Endothelial cell of umbilical vein (primary cell): ENCODE data around the gene DSE. TPM values are rescaled to one million over a fixed set of nuclear protein-coding genes. Genes with fewer than 3 reads are reported as not detected.

Source experiments
- BruUV-seq: library from RNA; stranded (reverse); fragments of 400-500 nt; replicated peaks from 2 replicates; lab custom pipeline; 2021; lab: Mats Ljungman, UMichigan
- CTCF ChIA-PET: fragments of 300-600, 350-600 bp; sonication (Branson Sonifier 250); formaldehyde crosslinking; loops from one replicate; lab custom pipeline; 2021; ENCODE audit warnings: antibody characterized with exemption, inconsistent platforms; lab: Charles Lee
- POLR2A ChIA-PET: fragments of 300-600, 350-600 bp; sonication (Branson Sonifier 250); formaldehyde crosslinking; loops from one replicate; lab custom pipeline; 2021; ENCODE audit warnings: antibody characterized with exemption, inconsistent platforms; lab: Charles Lee
- DNase-seq: peaks from one replicate; pipeline ENCODE4 v3.0.0-alpha.2; 2011; ENCODE audit warnings: low read depth, low spot score
- FAIRE-seq: peaks from 2 replicates; lab custom pipeline; 2011; peaks lifted over from hg19 to GRCh38; lab: Jason Lieb, UNC
- H2AFZ ChIP-seq: 2 replicates; pipeline ENCODE4 v1.6.0; 2012; ENCODE audit warnings: low read depth, low read length, control low read depth, inconsistent platforms
- H3K27ac ChIP-seq: 2 replicates; pipeline ENCODE4 v1.5.1; 2011; ENCODE audit warnings: low read depth, mild to moderate bottlenecking, control low read depth, low read length, moderate library complexity; ENCODE audit not compliant: insufficient read depth
- H3K27me3 ChIP-seq, 2 experiments: 2 replicates each; pipeline versions ENCODE4 v1.6.0 to v1.6.1; 2011; ENCODE audit warnings: low read length in 2 of 2, mixed read lengths in 1 of 2; ENCODE audit not compliant: control insufficient read depth in 2 of 2, insufficient read depth in 2 of 2
- H3K36me3 ChIP-seq, 2 experiments: 2 replicates in 1 of 2; 3 replicates in 1 of 2; pipeline ENCODE4 v1.5.1; 2011; ENCODE audit warnings: low read length in 2 of 2, mild to moderate bottlenecking in 1 of 2, moderate library complexity in 1 of 2; ENCODE audit not compliant: control insufficient read depth in 2 of 2, insufficient read depth in 2 of 2; ENCODE audit errors: extremely low read depth in 1 of 2
- H3K4me1 ChIP-seq: 3 replicates; pipeline ENCODE4 v1.5.1; 2011; ENCODE audit warnings: mild to moderate bottlenecking, low read length; ENCODE audit not compliant: control insufficient read depth, insufficient read depth; ENCODE audit errors: extremely low read depth
- H3K4me2 ChIP-seq: 2 replicates; pipeline ENCODE4 v1.6.1; 2011; ENCODE audit warnings: low read length, control low read depth, mixed read lengths; ENCODE audit not compliant: insufficient read depth
- H3K4me3 ChIP-seq, 3 experiments: fragments of 200-600 bp in 1 of 3; sonication (generic), shearing (Covaris generic) in 1 of 3; replicated peaks in 1 of 3; 2 replicates each; pipeline ENCODE4 v1.5.1; 2011 to 2016; ENCODE audit warnings: control low read depth in 3 of 3, low read length in 3 of 3, mild to moderate bottlenecking in 2 of 3, inconsistent platforms in 1 of 3, low read depth in 1 of 3, moderate library complexity in 1 of 3; ENCODE audit not compliant: insufficient read depth in 1 of 3
- H3K79me2 ChIP-seq: 2 replicates; pipeline ENCODE4 v1.6.0; 2012; ENCODE audit warnings: low read length, inconsistent platforms; ENCODE audit not compliant: control insufficient read depth, insufficient read depth
- H3K9ac ChIP-seq: replicated peaks from 2 replicates; pipeline ENCODE3; 2011; ENCODE audit warnings: low read length, control low read depth; ENCODE audit not compliant: insufficient read depth; ENCODE audit errors: extremely low read depth
- H3K9me1 ChIP-seq: replicated peaks from 3 replicates; pipeline ENCODE4 v1.6.0; 2011; ENCODE audit warnings: mild to moderate bottlenecking, low read length; ENCODE audit not compliant: control insufficient read depth, insufficient read depth; ENCODE audit errors: extremely low read depth
- H3K9me3 ChIP-seq: replicated peaks from 2 replicates; pipeline ENCODE4 v1.5.1; 2012; ENCODE audit warnings: low read length, inconsistent platforms; ENCODE audit not compliant: control insufficient read depth, insufficient read depth
- H4K20me1 ChIP-seq: replicated peaks from 2 replicates; pipeline ENCODE3; 2011; ENCODE audit warnings: mild to moderate bottlenecking, low read length; ENCODE audit not compliant: control insufficient read depth, insufficient read depth; ENCODE audit errors: extremely low read depth
- EZH2 ChIP-seq: IDR thresholded peaks from 2 replicates; pipeline ENCODE4 v1.6.1; 2012; ENCODE audit warnings: borderline replicate concordance, low read depth, mild to moderate bottlenecking, moderate library complexity, low read length, inconsistent platforms; ENCODE audit not compliant: severe bottlenecking
- FOS ChIP-seq: IDR thresholded peaks from 2 replicates; pipeline ENCODE4 v1.6.1; 2011; ENCODE audit warnings: mild to moderate bottlenecking, low read length, moderate library complexity, borderline replicate concordance; ENCODE audit not compliant: insufficient read depth
- GATA2 ChIP-seq: IDR thresholded peaks from 2 replicates; pipeline ENCODE4 v1.7.0; 2011; ENCODE audit warnings: low read depth, mild to moderate bottlenecking, moderate library complexity, mixed read lengths, low read length; ENCODE audit not compliant: insufficient read length, insufficient read depth
- JUN ChIP-seq: IDR thresholded peaks from 2 replicates; pipeline ENCODE4 v1.6.1; 2011; ENCODE audit warnings: borderline replicate concordance, low read depth; ENCODE audit not compliant: insufficient read length, insufficient read depth
- MAX ChIP-seq: IDR thresholded peaks from 2 replicates; pipeline ENCODE4 v1.6.1; 2011; ENCODE audit not compliant: insufficient read depth, insufficient read length
- MYC ChIP-seq: IDR thresholded peaks from one replicate; pipeline ENCODE4 v1.6.1; 2011; ENCODE audit warnings: mild to moderate bottlenecking, low read depth, low read length
- POLR2A ChIP-seq: IDR thresholded peaks from 2 replicates; pipeline ENCODE4 v1.6.1; 2012; ENCODE audit warnings: low read depth, mild to moderate bottlenecking, control low read depth, low read length
- POLR2AphosphoS5 ChIP-seq: IDR thresholded peaks from 2 replicates; pipeline ENCODE4 v1.6.1; 2012; ENCODE audit warnings: low read depth, mild to moderate bottlenecking, control low read depth, low read length, moderate library complexity; ENCODE audit not compliant: insufficient read depth
- dilution Hi-C: fragments of 300-500 bp; cut with MboI; formaldehyde crosslinking; loops from one replicate; pipeline ENCODE4 v1.15.0; 2019; ENCODE audit warnings: low sequenced_read_pairs; ENCODE audit not compliant: extremely low pct_ligation_motif_present
- intact Hi-C: fragments of 100-400 bp; cut with micrococcal nuclease; formaldehyde crosslinking; loops from one replicate; pipeline ENCODE4 v1.10.0; 2022
- polyA plus RNA-seq, 4 experiments: library from polyadenylated mRNA; depleted of rRNA in 3 of 4; stranded (reverse) in 3 of 4; unstranded in 1 of 4; fragments of >200 nt; gene quantifications; 2 replicates each; pipeline versions ENCODE4 v1.2.1 to v1.2.3, GENCODE V29; 2011 to 2012; ENCODE audit warnings: missing spikeins in 1 of 4
- total RNA-seq: library from RNA; stranded (reverse); gene quantifications from 2 replicates; pipeline ENCODE4 v1.2.3, GENCODE V29; 2021

DSE gene
- total and polyA plus RNA-seq, 2 donors (not counting 3 experiments of a cell fraction or from before 2014, with no cell fraction given) = 12.0 to 25.0 TPM

GRCh38 chr6:116365743-116366142 is 5.0 kb upstream of the DSE start:
- Histone ChIP-seq H3K79me2 (no peaks in the 10 kb centered on the region), H3K27ac (no peak overlapping the region), H3K9ac (no peak overlapping the region), H2AFZ (no peak overlapping the region), H3K9me1 (no peaks in the 10 kb centered on the region), H3K27me3 (no peaks in the 10 kb centered on the region), H3K36me3 (no peaks in the 10 kb centered on the region), H4K20me1 (no peaks in the 10 kb centered on the region), H3K9me3 (no peaks in the 10 kb centered on the region), H3K4me1 (peaks cover 10% of the 10 kb centered on the region), H3K4me2 (no peak overlapping the region), H3K4me3 (no peak overlapping the region)
- POLR2A ChIA-PET = no interaction called here
- intact Hi-C loops = no loop called here
- no peak for FAIRE-seq
- no peak for DNase-seq
- dilution Hi-C loops = no loop called here
- TF ChIP-seq FOS = no peak
- no peak for TF ChIP-seq JUN
- CTCF ChIA-PET = no interaction called here
- no TSS peak for BruUV-seq

- DNase-seq = no peak
- no peaks in the 10 kb centered on the region for H3K9me1 ChIP-seq
- no TSS peak for BruUV-seq
- POLR2A ChIA-PET = no interaction called here
- no peaks in the 10 kb centered on the region for H3K9me3 ChIP-seq
- CTCF ChIA-PET = interaction anchor here (2.7 kb wide), 1 partner anchor 79 kb away, joined by 7 read pairs; no protein-coding TSS in a partner anchor
- H3K36me3 ChIP-seq = no peaks in the 10 kb centered on the region
- peaks cover 12% of the 10 kb centered on the region for H3K4me1 ChIP-seq
- dilution Hi-C loops = no loop called here
- intact Hi-C loops = no loop called here
- no peak overlapping the region for H3K9ac ChIP-seq
- H2AFZ ChIP-seq = no peak overlapping the region
- no peaks in the 10 kb centered on the region for H3K27me3 ChIP-seq
- no peak for FAIRE-seq
- TF ChIP-seq GATA2 (no peak), POLR2A (no peak), EZH2 (no peak), MYC (no peak), MAX (no peak), FOS (no peak), POLR2AphosphoS5 (no peak), JUN (no peak)
- no peaks in the 10 kb centered on the region for H4K20me1 ChIP-seq
- H3K79me2 ChIP-seq = no peaks in the 10 kb centered on the region
- no peak overlapping the region for H3K4me2 ChIP-seq
- no peak overlapping the region for H3K4me3 ChIP-seq
- H3K27ac ChIP-seq = no peak overlapping the region
These were observed 3.9 kb upstream of the DSE start for GRCh38 chr6:116366740-116367275.
